HCT116 (cell line): ENCODE measurements around the gene TPO. TPM values are rescaled to one million over a fixed set of nuclear protein-coding genes. Genes with fewer than 3 reads are reported as not detected.

Source experiments
- ATAC-seq: fragments of 200-7000 bp; cut with Tn5 transposase; 2 replicates; pipeline ENCODE4 v1.9.1; 2020; ENCODE audit warnings: mild to moderate bottlenecking, moderate library complexity
- BruUV-seq: library from RNA; stranded (reverse); fragments of 400-500 nt; replicated peaks from 2 replicates; lab custom pipeline; 2021; lab: Mats Ljungman, UMichigan
- CTCF ChIA-PET: fragments of 300-600 bp; sonication (Branson Sonifier 250); formaldehyde crosslinking; loops from one replicate; lab custom pipeline; 2021; ENCODE audit warnings: antibody characterized with exemption; lab: Charles Lee
- POLR2A ChIA-PET: fragments of 300-600, 350-600 bp; sonication (Branson Sonifier 250); formaldehyde crosslinking; loops from one replicate; lab custom pipeline; 2021; ENCODE audit warnings: antibody characterized with exemption; lab: Charles Lee
- RAD21 ChIA-PET, 2 experiments: fragments of 300-600 bp; sonication (Branson Sonifier 250); formaldehyde crosslinking; loops; one replicate each; lab custom pipeline; 2023; ENCODE audit warnings: low total read pairs in 2 of 2; ENCODE audit not compliant: uncharacterized antibody in 2 of 2, unreplicated experiment in 2 of 2, low non-redundant PET in 1 of 2; lab: Charles Lee
- DNase-seq: peaks from one replicate; pipeline ENCODE4 v3.0.0-alpha.2; 2010; ENCODE audit warnings: low read depth, low spot score
- H2AFZ ChIP-seq: fragments of 200-600 bp; shearing (Covaris generic), sonication (generic); 2 replicates; pipeline ENCODE4 v1.6.1; 2017; ENCODE audit warnings: low read depth, mixed run types, mixed read lengths, antibody characterized with exemption, low read length; ENCODE audit not compliant: poor library complexity, severe bottlenecking
- H3K27ac ChIP-seq: 2 replicates; pipeline ENCODE4 v1.5.1; 2012; ENCODE audit warnings: low read depth, low read length
- H3K27me3 ChIP-seq: fragments of 200-600 bp; sonication (generic); 2 replicates; pipeline ENCODE4 v1.6.1; 2016; ENCODE audit warnings: mixed run types, low read length, mixed read lengths; ENCODE audit not compliant: insufficient read depth
- H3K36me3 ChIP-seq, 2 experiments: fragments of 200-500 bp in 1 of 2; fragments of 200-600 bp in 1 of 2; sonication (Bioruptor generic) in 1 of 2; sonication (generic) in 1 of 2; 2 replicates each; pipeline versions ENCODE4 v1.5.1 to v1.6.1; 2014 to 2016; ENCODE audit warnings: low read length in 2 of 2, inconsistent platforms in 1 of 2, mixed read lengths in 1 of 2, mixed run types in 1 of 2; ENCODE audit not compliant: insufficient read depth in 2 of 2, control insufficient read depth in 1 of 2
- H3K4me1 ChIP-seq, 2 experiments: fragments of 200-600 bp in 1 of 2; sonication (generic) in 1 of 2; 2 replicates each; pipeline versions ENCODE4 v1.5.1 to v1.6.1; 2012 to 2017; ENCODE audit warnings: low read length in 2 of 2, inconsistent platforms in 1 of 2, mild to moderate bottlenecking in 1 of 2, mixed read lengths in 1 of 2, mixed run types in 1 of 2, moderate library complexity in 1 of 2; ENCODE audit not compliant: insufficient read depth in 2 of 2, control insufficient read depth in 1 of 2
- H3K4me2 ChIP-seq: fragments of 200-600 bp; sonication (generic); 2 replicates; pipeline ENCODE4 v1.6.1; 2017; ENCODE audit warnings: mixed run types, low read length, mixed read lengths
- H3K4me3 ChIP-seq, 2 experiments: fragments of 200-600 bp in 1 of 2; sonication (generic) in 1 of 2; replicated peaks in 1 of 2; 2 replicates each; pipeline ENCODE4 v1.5.1; 2011 to 2016; ENCODE audit warnings: low read length in 2 of 2, control low read depth in 1 of 2, low read depth in 1 of 2, mild to moderate bottlenecking in 1 of 2, mixed read lengths in 1 of 2, mixed run types in 1 of 2
- H3K79me2 ChIP-seq: fragments of 200-600 bp; sonication (generic); 2 replicates; pipeline ENCODE4 v1.6.1; 2017; ENCODE audit warnings: mild to moderate bottlenecking, mixed run types, low read length, moderate library complexity, mixed read lengths; ENCODE audit not compliant: insufficient read depth
- H3K9ac ChIP-seq: fragments of 200-600 bp; sonication (generic); 2 replicates; pipeline ENCODE4 v1.6.1; 2016; ENCODE audit warnings: low read length, mixed read lengths
- H3K9me2 ChIP-seq: fragments of 200-600 bp; sonication (generic), shearing (Covaris generic); 2 replicates; pipeline ENCODE4 v1.6.1; 2017; ENCODE audit warnings: mixed run types, mild to moderate bottlenecking, moderate library complexity; ENCODE audit not compliant: insufficient read depth
- H3K9me3 ChIP-seq, 2 experiments: fragments of 200-500 bp in 1 of 2; fragments of 200-600 bp in 1 of 2; sonication (Bioruptor generic) in 1 of 2; sonication (generic) in 1 of 2; 2 replicates each; pipeline ENCODE4 v1.6.1; 2014 to 2017; ENCODE audit warnings: low read length in 2 of 2, mixed read lengths in 2 of 2, inconsistent platforms in 1 of 2, low read depth in 1 of 2, mild to moderate bottlenecking in 1 of 2, mixed run types in 1 of 2, moderate library complexity in 1 of 2; ENCODE audit not compliant: control insufficient read depth in 1 of 2, insufficient read depth in 1 of 2
- H4K20me1 ChIP-seq: fragments of 200-600 bp; sonication (generic), shearing (Covaris generic); 2 replicates; pipeline ENCODE4 v1.6.1; 2017; ENCODE audit warnings: mixed run types, mild to moderate bottlenecking, moderate library complexity; ENCODE audit not compliant: insufficient read depth
- CBX3 ChIP-seq: IDR thresholded peaks from 2 replicates; pipeline ENCODE4 v1.6.1; 2012; ENCODE audit warnings: low read depth
- EGR1 ChIP-seq: IDR thresholded peaks from 2 replicates; pipeline ENCODE4 v1.6.1; 2012; ENCODE audit warnings: low read depth
- ELF1 ChIP-seq: IDR thresholded peaks from 2 replicates; pipeline ENCODE4 v1.6.1; 2012; ENCODE audit warnings: low read depth, borderline replicate concordance
- EZH2 ChIP-seq: fragments of 200-600 bp; sonication (generic); IDR thresholded peaks from 2 replicates; pipeline ENCODE4 v1.6.1; 2017; ENCODE audit warnings: antibody characterized with exemption, mixed run types
- EZH2phosphoT487 ChIP-seq: fragments of 200-600 bp; IDR thresholded peaks from 2 replicates; pipeline ENCODE4 v1.6.1; 2018; ENCODE audit warnings: antibody characterized with exemption, borderline replicate concordance
- JUND ChIP-seq: IDR thresholded peaks from 2 replicates; pipeline ENCODE4 v1.6.1; 2012
- POLR2A ChIP-seq: IDR thresholded peaks from 2 replicates; pipeline ENCODE4 v1.7.0; 2011; ENCODE audit warnings: borderline replicate concordance; ENCODE audit not compliant: insufficient read depth, insufficient read length; ENCODE audit errors: extremely low read depth
- POLR2AphosphoS5 ChIP-seq: IDR thresholded peaks from 2 replicates; pipeline ENCODE4 v1.6.1; 2011; ENCODE audit warnings: mild to moderate bottlenecking, low read depth, low read length, moderate library complexity
- RAD21 ChIP-seq: IDR thresholded peaks from 2 replicates; pipeline ENCODE4 v1.6.1; 2012; ENCODE audit warnings: low read depth, mild to moderate bottlenecking
- TCF7L2 ChIP-seq: IDR thresholded peaks from 2 replicates; pipeline ENCODE4 v1.7.0; 2011; ENCODE audit warnings: borderline replicate concordance, inconsistent platforms; ENCODE audit not compliant: insufficient read depth, insufficient read length; ENCODE audit errors: extremely low read depth
- ZFX ChIP-seq: fragments of 450-650 bp; IDR thresholded peaks from 2 replicates; pipeline ENCODE4 v1.6.1; 2017
- intact Hi-C: fragments of 100-400 bp; cut with micrococcal nuclease; formaldehyde crosslinking; loops from 2 replicates; pipeline ENCODE4 v1.10.0; 2022
- total RNA-seq: library from RNA; stranded (reverse); gene quantifications from one replicate; pipeline ENCODE4 v1.2.1, GENCODE V29; 2021; ENCODE audit not compliant: unreplicated experiment
- TF ChIP-seq, protein P1 (sequence below), 3 experiments: fragments of 200-600 bp in 1 of 3; sonication (generic) in 1 of 3; IDR thresholded peaks in 2 of 3; conservative IDR thresholded peaks in 1 of 3; 2 replicates each; pipeline ENCODE4 v1.5.1; 2012 to 2017; ENCODE audit warnings: low read depth in 2 of 3, low read length in 2 of 3, antibody characterized with exemption in 1 of 3, borderline replicate concordance in 1 of 3, control low read depth in 1 of 3, mild to moderate bottlenecking in 1 of 3, mixed read lengths in 1 of 3, mixed run types in 1 of 3, moderate library complexity in 1 of 3; ENCODE audit not compliant: insufficient read depth in 1 of 3
- TF ChIP-seq, protein P2 (sequence below): IDR thresholded peaks from 2 replicates; pipeline ENCODE4 v1.6.1; 2012
- TF ChIP-seq, protein P3 (sequence below): IDR thresholded peaks from 2 replicates; pipeline ENCODE4 v1.6.1; 2011; ENCODE audit warnings: mild to moderate bottlenecking, low read length, moderate library complexity; ENCODE audit not compliant: insufficient replicate concordance; ENCODE audit errors: extremely low read depth

The TPO gene
- total RNA-seq, 1 experiment from 2014 or later = not detected

DNA sequence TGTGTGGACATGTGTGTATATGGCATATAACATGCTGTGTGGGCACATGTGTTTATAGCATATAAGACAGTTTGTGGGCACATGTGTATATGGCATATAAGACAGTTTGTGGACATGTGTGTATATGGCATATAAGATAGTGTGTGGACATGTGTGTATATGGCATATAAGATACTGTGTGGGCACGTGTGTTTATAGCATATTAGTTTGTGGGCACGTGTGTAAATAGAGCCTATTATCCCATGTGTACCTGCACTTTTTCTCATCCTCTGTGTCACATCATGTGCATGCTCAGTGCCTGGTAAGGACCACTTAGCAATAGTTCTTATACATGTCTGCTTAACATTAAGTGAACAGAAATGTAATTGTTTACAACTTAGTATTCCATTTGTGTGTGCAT is 45.2 kb downstream of the TPO start:
- TF ChIP-seq POLR2A = no peak
- TF ChIP-seq JUND = no peak
- no peak for TF ChIP-seq ZFX
- TF ChIP-seq EGR1 = no peak
- TF ChIP-seq POLR2AphosphoS5 = no peak
- TF ChIP-seq, protein P1, sequence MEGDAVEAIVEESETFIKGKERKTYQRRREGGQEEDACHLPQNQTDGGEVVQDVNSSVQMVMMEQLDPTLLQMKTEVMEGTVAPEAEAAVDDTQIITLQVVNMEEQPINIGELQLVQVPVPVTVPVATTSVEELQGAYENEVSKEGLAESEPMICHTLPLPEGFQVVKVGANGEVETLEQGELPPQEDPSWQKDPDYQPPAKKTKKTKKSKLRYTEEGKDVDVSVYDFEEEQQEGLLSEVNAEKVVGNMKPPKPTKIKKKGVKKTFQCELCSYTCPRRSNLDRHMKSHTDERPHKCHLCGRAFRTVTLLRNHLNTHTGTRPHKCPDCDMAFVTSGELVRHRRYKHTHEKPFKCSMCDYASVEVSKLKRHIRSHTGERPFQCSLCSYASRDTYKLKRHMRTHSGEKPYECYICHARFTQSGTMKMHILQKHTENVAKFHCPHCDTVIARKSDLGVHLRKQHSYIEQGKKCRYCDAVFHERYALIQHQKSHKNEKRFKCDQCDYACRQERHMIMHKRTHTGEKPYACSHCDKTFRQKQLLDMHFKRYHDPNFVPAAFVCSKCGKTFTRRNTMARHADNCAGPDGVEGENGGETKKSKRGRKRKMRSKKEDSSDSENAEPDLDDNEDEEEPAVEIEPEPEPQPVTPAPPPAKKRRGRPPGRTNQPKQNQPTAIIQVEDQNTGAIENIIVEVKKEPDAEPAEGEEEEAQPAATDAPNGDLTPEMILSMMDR (IDR thresholded peaks at IDR 0.05 in 2 of 3, conservative IDR thresholded peaks at IDR 0.05 in 1 of 3; ENCODE audit: borderline replicate concordance in 1 of 3, insufficient read depth in 1 of 3, low read depth in 2 of 3, low read length in 2 of 3) = no peak
- TF ChIP-seq, protein P2, sequence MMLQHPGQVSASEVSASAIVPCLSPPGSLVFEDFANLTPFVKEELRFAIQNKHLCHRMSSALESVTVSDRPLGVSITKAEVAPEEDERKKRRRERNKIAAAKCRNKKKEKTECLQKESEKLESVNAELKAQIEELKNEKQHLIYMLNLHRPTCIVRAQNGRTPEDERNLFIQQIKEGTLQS = no peak
- TF ChIP-seq CBX3 = no peak
- no peak for TF ChIP-seq EZH2
- no peak for TF ChIP-seq ELF1
- TF ChIP-seq TCF7L2 = no peak
- no peak for TF ChIP-seq EZH2phosphoT487
- TF ChIP-seq RAD21 = no peak
- TF ChIP-seq, protein P3, sequence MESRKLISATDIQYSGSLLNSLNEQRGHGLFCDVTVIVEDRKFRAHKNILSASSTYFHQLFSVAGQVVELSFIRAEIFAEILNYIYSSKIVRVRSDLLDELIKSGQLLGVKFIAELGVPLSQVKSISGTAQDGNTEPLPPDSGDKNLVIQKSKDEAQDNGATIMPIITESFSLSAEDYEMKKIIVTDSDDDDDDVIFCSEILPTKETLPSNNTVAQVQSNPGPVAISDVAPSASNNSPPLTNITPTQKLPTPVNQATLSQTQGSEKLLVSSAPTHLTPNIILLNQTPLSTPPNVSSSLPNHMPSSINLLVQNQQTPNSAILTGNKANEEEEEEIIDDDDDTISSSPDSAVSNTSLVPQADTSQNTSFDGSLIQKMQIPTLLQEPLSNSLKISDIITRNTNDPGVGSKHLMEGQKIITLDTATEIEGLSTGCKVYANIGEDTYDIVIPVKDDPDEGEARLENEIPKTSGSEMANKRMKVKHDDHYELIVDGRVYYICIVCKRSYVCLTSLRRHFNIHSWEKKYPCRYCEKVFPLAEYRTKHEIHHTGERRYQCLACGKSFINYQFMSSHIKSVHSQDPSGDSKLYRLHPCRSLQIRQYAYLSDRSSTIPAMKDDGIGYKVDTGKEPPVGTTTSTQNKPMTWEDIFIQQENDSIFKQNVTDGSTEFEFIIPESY = no peak
- H3K4me3 ChIP-seq = no peak overlapping the region
- H3K4me2 ChIP-seq = no peak overlapping the region
- no peaks in the 10 kb centered on the region for H3K4me1 ChIP-seq
- H3K27me3 ChIP-seq = peaks cover 13% of the 10 kb centered on the region; the same call in 1 of the 2 replicates
- H3K9me3 ChIP-seq = no peaks in the 10 kb centered on the region
- H2AFZ ChIP-seq = no peak overlapping the region
- intact Hi-C loops = no loop called here
- H3K79me2 ChIP-seq = no peaks in the 10 kb centered on the region
- no peak for ATAC-seq
- no peaks in the 10 kb centered on the region for H3K9me2 ChIP-seq
- ChIA-PET RAD21 (no interaction called here), CTCF (no interaction called here), POLR2A (no interaction called here)
- BruUV-seq = no TSS peak
- no peaks in the 10 kb centered on the region for H3K36me3 ChIP-seq
- no peak overlapping the region for H3K27ac ChIP-seq
- no peak for DNase-seq
- H3K9ac ChIP-seq = no peak overlapping the region
- no peaks in the 10 kb centered on the region for H4K20me1 ChIP-seq
